ENCODE results near the gene MVB12B. TPM values are rescaled to one million over a fixed set of nuclear protein-coding genes. Genes with fewer than 3 reads are reported as not detected.

MVB12B gene
- total RNA-seq, 1 donor from 2014 or later = 0.26 TPM

DNA sequence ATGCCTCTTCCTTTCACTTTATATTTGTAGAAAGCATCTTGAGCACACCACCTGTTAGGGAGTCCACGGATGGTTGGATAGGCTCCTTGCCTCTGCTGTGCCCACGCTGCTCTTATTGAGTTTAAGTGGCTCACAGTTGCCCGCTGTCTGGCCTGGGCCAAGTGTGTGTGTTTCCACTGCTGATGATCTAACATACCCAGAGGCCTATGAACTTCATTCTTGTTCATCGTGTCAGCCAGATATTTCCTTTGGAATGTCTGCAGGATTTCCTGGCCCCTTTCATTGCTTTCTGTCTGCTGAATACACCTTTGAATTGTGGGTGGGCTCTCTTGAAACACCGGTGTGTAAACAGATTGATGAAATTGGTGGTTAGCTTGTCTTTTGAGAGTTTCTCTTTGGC, 46.6 kb downstream of the MVB12B start:
- FAIRE-seq (no peak), DNase-seq (ENCODE audit: low read depth) (peak; percentile 94)
- TF ChIP-seq, protein P1, sequence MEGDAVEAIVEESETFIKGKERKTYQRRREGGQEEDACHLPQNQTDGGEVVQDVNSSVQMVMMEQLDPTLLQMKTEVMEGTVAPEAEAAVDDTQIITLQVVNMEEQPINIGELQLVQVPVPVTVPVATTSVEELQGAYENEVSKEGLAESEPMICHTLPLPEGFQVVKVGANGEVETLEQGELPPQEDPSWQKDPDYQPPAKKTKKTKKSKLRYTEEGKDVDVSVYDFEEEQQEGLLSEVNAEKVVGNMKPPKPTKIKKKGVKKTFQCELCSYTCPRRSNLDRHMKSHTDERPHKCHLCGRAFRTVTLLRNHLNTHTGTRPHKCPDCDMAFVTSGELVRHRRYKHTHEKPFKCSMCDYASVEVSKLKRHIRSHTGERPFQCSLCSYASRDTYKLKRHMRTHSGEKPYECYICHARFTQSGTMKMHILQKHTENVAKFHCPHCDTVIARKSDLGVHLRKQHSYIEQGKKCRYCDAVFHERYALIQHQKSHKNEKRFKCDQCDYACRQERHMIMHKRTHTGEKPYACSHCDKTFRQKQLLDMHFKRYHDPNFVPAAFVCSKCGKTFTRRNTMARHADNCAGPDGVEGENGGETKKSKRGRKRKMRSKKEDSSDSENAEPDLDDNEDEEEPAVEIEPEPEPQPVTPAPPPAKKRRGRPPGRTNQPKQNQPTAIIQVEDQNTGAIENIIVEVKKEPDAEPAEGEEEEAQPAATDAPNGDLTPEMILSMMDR (IDR thresholded peaks at IDR 0.05; ENCODE audit: insufficient read depth, low read length, severe bottlenecking) = no peak
- no peak overlapping the region for H3K4me3 ChIP-seq (ENCODE audit: low read depth, low read length)
- no peaks in the 10 kb centered on the region for H3K27me3 ChIP-seq (ENCODE audit: control insufficient read depth, insufficient read depth, low read length)
- H3K36me3 ChIP-seq (ENCODE audit: control insufficient read depth, insufficient read depth, low read length) = no peaks in the 10 kb centered on the region

DNA sequence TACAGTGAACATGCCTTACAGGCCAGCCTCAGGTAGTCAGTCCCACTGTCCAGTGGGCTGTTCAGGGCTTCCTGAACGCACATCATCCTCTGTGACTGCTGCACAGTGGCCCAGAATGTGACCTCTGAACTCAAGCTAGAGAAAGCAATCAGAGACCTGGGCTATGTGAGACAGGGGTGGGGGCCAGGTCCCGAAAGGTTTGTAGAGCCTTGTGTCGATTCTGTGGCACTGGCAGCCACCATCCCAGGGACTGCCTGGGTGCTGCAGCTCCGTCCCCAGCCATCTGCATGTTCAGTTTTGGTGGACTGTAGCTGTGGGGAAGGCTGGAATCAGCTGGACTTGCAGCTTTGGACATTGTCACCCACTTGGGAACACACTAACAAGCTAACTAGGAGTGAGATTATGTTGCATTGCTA, 47.7 kb downstream of the MVB12B start:
- no peak for FAIRE-seq
- Histone ChIP-seq H3K27me3 (ENCODE audit: control insufficient read depth, insufficient read depth, low read length) (no peaks in the 10 kb centered on the region), H3K4me3 (ENCODE audit: low read depth, low read length) (no peak overlapping the region), H3K36me3 (ENCODE audit: control insufficient read depth, insufficient read depth, low read length) (no peaks in the 10 kb centered on the region)
- TF ChIP-seq, protein P1 (IDR thresholded peaks at IDR 0.05; ENCODE audit: insufficient read depth, low read length, severe bottlenecking) = no peak
- DNase-seq (ENCODE audit: low read depth) = no peak

DNA sequence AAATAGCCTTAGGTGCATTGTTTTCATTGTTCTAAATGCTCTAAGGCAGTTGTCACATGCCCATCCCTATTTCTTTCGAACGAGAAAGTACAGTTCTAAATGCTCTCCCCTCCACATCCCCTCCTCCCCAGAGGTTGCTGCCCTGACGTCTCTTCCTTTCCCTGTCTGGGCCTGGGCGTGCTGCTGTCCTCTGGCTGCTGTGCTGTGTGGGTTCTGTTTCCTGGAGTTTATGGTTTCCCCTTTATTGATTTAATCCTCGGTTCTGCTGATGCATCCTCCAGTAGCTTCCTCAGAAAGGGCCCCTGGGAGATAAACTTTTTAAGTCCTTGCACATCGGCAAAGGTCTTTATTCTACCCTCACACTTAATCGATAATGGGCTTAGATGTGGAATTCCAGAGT, 48.8 kb downstream of the MVB12B start:
- DNase-seq (ENCODE audit: low read depth) (peak; percentile 33), FAIRE-seq (no peak)
- H3K4me3 ChIP-seq (ENCODE audit: low read depth, low read length) = no peak overlapping the region
- TF ChIP-seq, protein P1 (IDR thresholded peaks at IDR 0.05; ENCODE audit: insufficient read depth, low read length, severe bottlenecking) = no peak
- H3K27me3 ChIP-seq (ENCODE audit: control insufficient read depth, insufficient read depth, low read length) = no peaks in the 10 kb centered on the region
- H3K36me3 ChIP-seq (ENCODE audit: control insufficient read depth, insufficient read depth, low read length) = no peaks in the 10 kb centered on the region

DNA sequence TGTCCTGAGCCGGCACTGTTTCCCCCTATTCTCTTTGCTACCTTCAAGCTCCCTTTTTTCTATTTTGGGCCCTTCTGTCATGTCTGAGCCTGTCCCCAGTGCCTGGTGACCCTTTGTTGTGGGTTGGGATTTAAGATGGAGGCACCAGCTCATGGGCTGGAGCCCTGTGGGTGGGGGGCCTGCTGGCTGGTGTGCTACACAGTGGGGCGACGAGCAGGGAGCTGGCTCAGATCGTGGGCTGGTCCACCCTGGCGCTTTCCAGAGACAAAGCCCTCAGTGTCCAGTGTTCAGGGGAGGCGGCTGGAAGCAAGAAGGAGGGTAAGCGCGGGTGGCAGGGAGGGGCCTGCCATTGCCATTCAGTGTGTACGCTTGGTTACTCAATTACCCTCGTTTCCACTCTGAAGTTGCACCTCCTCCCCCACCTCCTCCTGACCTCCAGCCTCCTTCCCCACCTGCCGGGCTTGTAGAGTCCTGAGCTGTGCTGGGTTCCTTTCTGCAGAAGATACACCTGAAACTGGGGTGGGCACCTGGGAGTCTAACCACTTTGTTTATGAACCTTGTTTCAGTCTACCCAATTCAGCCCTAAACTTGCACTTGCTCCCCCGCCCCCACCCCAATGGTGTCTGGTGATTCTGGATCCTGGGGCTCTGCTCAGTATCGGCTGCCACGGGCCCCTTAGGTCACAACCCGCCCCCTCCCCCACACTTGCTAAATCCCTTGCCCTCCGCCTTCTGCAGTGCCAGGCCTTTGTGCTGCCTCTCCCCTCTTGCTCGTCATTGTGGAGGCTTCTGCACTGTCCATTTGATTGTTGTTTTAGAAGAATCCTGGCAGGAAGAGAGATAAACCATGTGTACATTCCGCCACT, 49.9 kb downstream of the MVB12B start:
- FAIRE-seq (no peak), DNase-seq (ENCODE audit: low read depth) (no peak)
- Histone ChIP-seq H3K27me3 (ENCODE audit: control insufficient read depth, insufficient read depth, low read length) (no peaks in the 10 kb centered on the region), H3K4me3 (ENCODE audit: low read depth, low read length) (no peak overlapping the region), H3K36me3 (ENCODE audit: control insufficient read depth, insufficient read depth, low read length) (no peaks in the 10 kb centered on the region)
- TF ChIP-seq, protein P1 (IDR thresholded peaks at IDR 0.05; ENCODE audit: insufficient read depth, low read length, severe bottlenecking) = no peak

DNA sequence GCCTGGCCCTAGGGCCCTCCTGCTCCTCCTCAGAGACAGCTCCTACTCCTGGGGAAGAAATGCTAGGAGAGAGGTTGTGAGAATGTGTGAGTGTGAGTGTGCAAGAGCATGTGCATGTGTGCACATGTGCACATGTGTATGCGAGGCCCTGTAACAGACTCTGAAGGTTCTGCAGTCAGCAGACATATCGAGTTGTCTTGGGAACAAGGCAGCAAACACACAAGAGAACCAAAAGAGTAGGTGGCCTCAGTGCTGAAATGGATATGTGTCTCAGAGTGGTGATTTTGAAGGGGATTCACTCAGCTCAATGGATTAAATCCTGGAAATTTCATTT, 50.5 kb downstream of the MVB12B start:
- FAIRE-seq (peak; percentile 62), DNase-seq (ENCODE audit: low read depth) (no peak)
- TF ChIP-seq, protein P1 (IDR thresholded peaks at IDR 0.05; ENCODE audit: insufficient read depth, low read length, severe bottlenecking) = no peak
- Histone ChIP-seq H3K36me3 (ENCODE audit: control insufficient read depth, insufficient read depth, low read length) (no peaks in the 10 kb centered on the region), H3K4me3 (ENCODE audit: low read depth, low read length) (no peak overlapping the region), H3K27me3 (ENCODE audit: control insufficient read depth, insufficient read depth, low read length) (no peaks in the 10 kb centered on the region)

DNA sequence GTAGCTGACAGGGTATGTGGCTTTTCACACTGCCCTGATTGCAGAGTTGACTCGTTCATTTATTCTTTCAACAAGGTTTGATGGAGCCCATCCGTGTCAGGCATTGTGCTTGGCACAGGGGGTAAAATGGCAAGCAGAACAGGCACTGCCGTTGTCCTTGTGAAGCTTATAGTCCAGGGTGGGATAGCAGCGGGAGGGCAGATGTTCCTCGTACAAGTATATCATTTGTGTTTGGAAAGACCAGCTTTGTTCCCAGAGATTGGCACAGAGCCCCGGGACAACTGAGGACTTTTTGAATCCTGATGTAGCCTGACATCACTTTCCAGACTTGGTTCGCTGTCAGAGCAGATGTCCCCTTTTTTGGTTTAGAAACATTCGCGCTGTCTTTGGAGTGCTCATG, 50.9 kb downstream of the MVB12B start:
- DNase-seq (ENCODE audit: low read depth) (no peak), FAIRE-seq (no peak)
- Histone ChIP-seq H3K27me3 (ENCODE audit: control insufficient read depth, insufficient read depth, low read length) (no peaks in the 10 kb centered on the region), H3K4me3 (ENCODE audit: low read depth, low read length) (no peak overlapping the region), H3K36me3 (ENCODE audit: control insufficient read depth, insufficient read depth, low read length) (no peaks in the 10 kb centered on the region)
- TF ChIP-seq, protein P1 (IDR thresholded peaks at IDR 0.05; ENCODE audit: insufficient read depth, low read length, severe bottlenecking) = no peak

Data from bronchial epithelial cell (primary cell).